H1 (cell line): ENCODE results near the gene LACTB. TPM values are rescaled to one million over a fixed set of nuclear protein-coding genes. Genes with fewer than 3 reads are reported as not detected.

Experiments
- CTCF ChIA-PET: fragments of 300-600 bp; sonication (Branson Sonifier 250); formaldehyde crosslinking; loops from one replicate; lab custom pipeline; 2021; ENCODE audit not compliant: partially characterized antibody; lab: Charles Lee
- POLR2A ChIA-PET: fragments of 300-600 bp; sonication (Branson Sonifier 250); formaldehyde crosslinking; loops from one replicate; lab custom pipeline; 2021; ENCODE audit warnings: inconsistent platforms; ENCODE audit not compliant: partially characterized antibody; lab: Charles Lee
- DNase-seq, 2 experiments: peaks; one replicate each; pipeline versions ENCODE4 v3.0.0 to v3.0.0-alpha.2; 2010 to 2022; ENCODE audit warnings: low spot score in 2 of 2, low read depth in 1 of 2, mixed read lengths in 1 of 2
- FAIRE-seq: peaks from 2 replicates; lab custom pipeline; 2011; peaks lifted over from hg19 to GRCh38; lab: Jason Lieb, UNC
- H2AFZ ChIP-seq: 2 replicates; pipeline ENCODE4 v1.8.1; 2012; ENCODE audit warnings: low read length, inconsistent platforms
- H2AK5ac ChIP-seq: 2 replicates; pipeline ENCODE4 v1.6.1; 2013; ENCODE audit warnings: low read depth, low read length
- H2BK120ac ChIP-seq: replicated peaks from 2 replicates; pipeline ENCODE3; 2013; ENCODE audit warnings: low read depth, low read length, inconsistent platforms
- H2BK12ac ChIP-seq: 2 replicates; pipeline ENCODE4 v1.6.1; 2013; ENCODE audit warnings: low read depth, low read length
- H2BK15ac ChIP-seq: 2 replicates; pipeline ENCODE4 v1.6.1; 2013; ENCODE audit warnings: low read length
- H2BK20ac ChIP-seq: 2 replicates; pipeline ENCODE4 v1.6.1; 2013; ENCODE audit warnings: low read length
- H2BK5ac ChIP-seq: 2 replicates; pipeline ENCODE4 v1.6.1; 2013; ENCODE audit warnings: low read depth, low read length
- H3K14ac ChIP-seq: 2 replicates; pipeline ENCODE4 v1.6.1; 2013; ENCODE audit warnings: inconsistent platforms; ENCODE audit not compliant: insufficient read length
- H3K18ac ChIP-seq: 2 replicates; pipeline ENCODE4 v1.6.1; 2013; ENCODE audit warnings: low read length; ENCODE audit errors: extremely low read depth
- H3K23ac ChIP-seq: 2 replicates; pipeline ENCODE4 v1.6.1; 2013; ENCODE audit warnings: inconsistent platforms; ENCODE audit not compliant: insufficient read length
- H3K23me2 ChIP-seq: 2 replicates; pipeline ENCODE4 v1.6.1; 2013; ENCODE audit warnings: low read depth, low read length
- H3K27ac ChIP-seq: 2 replicates; pipeline ENCODE4 v1.6.1; 2011; ENCODE audit warnings: low read depth, low read length, inconsistent platforms
- H3K27me3 ChIP-seq, 4 experiments: replicated peaks in 1 of 4; 1 replicate in 1 of 4; 2 replicates in 3 of 4; pipeline versions ENCODE4 v1.6.1 to v1.8.1; 2011 to 2013; ENCODE audit warnings: low read length in 3 of 4, mild to moderate bottlenecking in 3 of 4, inconsistent platforms in 2 of 4, mixed read lengths in 2 of 4, moderate library complexity in 1 of 4; ENCODE audit not compliant: control insufficient read depth in 3 of 4, insufficient read depth in 3 of 4; ENCODE audit errors: extremely low read depth in 1 of 4
- H3K36me3 ChIP-seq, 4 experiments: 2 replicates each; pipeline versions ENCODE4 v1.6.1 to v1.8.1; 2011 to 2013; ENCODE audit warnings: mild to moderate bottlenecking in 4 of 4, low read length in 3 of 4, moderate library complexity in 2 of 4, control low read depth in 1 of 4, inconsistent platforms in 1 of 4; ENCODE audit not compliant: insufficient read depth in 4 of 4, control insufficient read depth in 2 of 4
- H3K4ac ChIP-seq: replicated peaks from 2 replicates; pipeline ENCODE3; 2013; ENCODE audit warnings: low read length, low read depth, mixed read lengths, inconsistent platforms; ENCODE audit not compliant: insufficient read length
- H3K4me1 ChIP-seq, 4 experiments: replicated peaks in 1 of 4; 1 replicate in 1 of 4; 2 replicates in 3 of 4; pipeline versions ENCODE4 v1.6.1 to v1.8.1; 2011 to 2013; ENCODE audit warnings: low read length in 3 of 4, inconsistent platforms in 2 of 4, mixed read lengths in 1 of 4; ENCODE audit not compliant: insufficient read depth in 4 of 4, control insufficient read depth in 3 of 4
- H3K4me2 ChIP-seq, 2 experiments: 2 replicates each; pipeline versions ENCODE4 v1.6.1 to v1.8.1; 2011 to 2013; ENCODE audit warnings: low read depth in 2 of 2, low read length in 2 of 2, control low read depth in 1 of 2, inconsistent platforms in 1 of 2, mild to moderate bottlenecking in 1 of 2; ENCODE audit not compliant: insufficient read depth in 1 of 2
- H3K4me3 ChIP-seq, 4 experiments: fragments of 200-600, 300-600 bp in 1 of 4; sonication (generic), shearing (Covaris generic), sonication (Bioruptor Twin) in 1 of 4; 2 replicates each; pipeline versions ENCODE4 v1.5.1 to v1.8.1; 2011 to 2016; ENCODE audit warnings: low read length in 4 of 4, low read depth in 3 of 4, control low read depth in 2 of 4, inconsistent platforms in 2 of 4, mild to moderate bottlenecking in 2 of 4, mixed read lengths in 1 of 4, moderate library complexity in 1 of 4; ENCODE audit not compliant: insufficient read depth in 2 of 4; ENCODE audit errors: extremely low read depth in 1 of 4
- H3K56ac ChIP-seq: replicated peaks from 2 replicates; pipeline ENCODE3; 2013; ENCODE audit warnings: low read depth, mild to moderate bottlenecking, mixed read lengths, low read length, inconsistent platforms; ENCODE audit not compliant: insufficient read length
- H3K79me1 ChIP-seq: 2 replicates; pipeline ENCODE4 v1.6.1; 2013; ENCODE audit warnings: low read depth, low read length, control low read depth
- H3K79me2 ChIP-seq, 2 experiments: 2 replicates each; pipeline versions ENCODE4 v1.6.1 to v1.8.1; 2012 to 2013; ENCODE audit warnings: low read length in 2 of 2, mild to moderate bottlenecking in 2 of 2, inconsistent platforms in 1 of 2; ENCODE audit not compliant: insufficient read depth in 2 of 2, control insufficient read depth in 1 of 2
- H3K9ac ChIP-seq, 4 experiments: replicated peaks in 1 of 4; 1 replicate in 1 of 4; 2 replicates in 3 of 4; pipeline versions ENCODE4 v1.6.1 to v1.8.1; 2011 to 2013; ENCODE audit warnings: low read depth in 3 of 4, low read length in 3 of 4, control low read depth in 2 of 4, mild to moderate bottlenecking in 2 of 4, moderate library complexity in 2 of 4, inconsistent platforms in 1 of 4; ENCODE audit errors: extremely low read depth in 1 of 4
- H3K9me3 ChIP-seq, 2 experiments: 2 replicates each; pipeline versions ENCODE4 v1.6.1 to v1.8.1; 2012 to 2013; ENCODE audit warnings: mild to moderate bottlenecking in 2 of 2, moderate library complexity in 2 of 2, control low read depth in 1 of 2, inconsistent platforms in 1 of 2, low read depth in 1 of 2, low read length in 1 of 2, mixed read lengths in 1 of 2; ENCODE audit not compliant: insufficient read depth in 2 of 2
- H4K20me1 ChIP-seq, 2 experiments: replicated peaks in 1 of 2; 2 replicates each; pipeline versions ENCODE3 to v1.8.1; 2011 to 2013; ENCODE audit warnings: inconsistent platforms in 2 of 2, low read length in 2 of 2, mild to moderate bottlenecking in 1 of 2; ENCODE audit not compliant: insufficient read depth in 2 of 2, control insufficient read depth in 1 of 2
- H4K5ac ChIP-seq: 2 replicates; pipeline ENCODE4 v1.6.1; 2013; ENCODE audit warnings: low read length, low read depth, mixed read lengths, inconsistent platforms; ENCODE audit not compliant: insufficient read length
- H4K8ac ChIP-seq: 2 replicates; pipeline ENCODE4 v1.8.0; 2013; ENCODE audit warnings: mild to moderate bottlenecking, moderate library complexity, low read length, inconsistent platforms; ENCODE audit not compliant: insufficient read depth; ENCODE audit errors: extremely low read depth
- H4K91ac ChIP-seq: replicated peaks from 2 replicates; pipeline ENCODE3; 2013; ENCODE audit warnings: low read length, mixed read lengths, inconsistent platforms; ENCODE audit not compliant: insufficient read length
- BCL11A ChIP-seq, 2 experiments: IDR thresholded peaks; one replicate each; pipeline ENCODE4 v1.6.1; 2011; ENCODE audit warnings: low read depth in 2 of 2, low read length in 2 of 2, mild to moderate bottlenecking in 2 of 2
- CEBPB ChIP-seq: IDR thresholded peaks from 2 replicates; pipeline ENCODE4 v1.6.1; 2012; ENCODE audit warnings: low read depth, low read length
- CREB1 ChIP-seq: IDR thresholded peaks from 2 replicates; pipeline ENCODE4 v1.6.1; 2012; ENCODE audit warnings: inconsistent platforms
- EGR1 ChIP-seq: IDR thresholded peaks from 2 replicates; pipeline ENCODE4 v1.6.1; 2011; ENCODE audit warnings: low read depth, low read length, borderline replicate concordance
- KDM1A ChIP-seq: fragments of 200-600, 300-600 bp; sonication (generic); IDR thresholded peaks from 2 replicates; pipeline ENCODE4 v1.7.1; 2016; ENCODE audit warnings: mild to moderate bottlenecking, low read length, borderline replicate concordance
- KDM5A ChIP-seq: fragments of 200-600 bp; IDR thresholded peaks from 2 replicates; pipeline ENCODE4 v1.7.1; 2012; ENCODE audit warnings: mild to moderate bottlenecking, low read length, inconsistent platforms, mixed read lengths
- POLR2AphosphoS5 ChIP-seq: IDR thresholded peaks from 2 replicates; pipeline ENCODE4 v1.6.1; 2011; ENCODE audit warnings: low read depth, low read length
- TCF12 ChIP-seq: IDR thresholded peaks from 2 replicates; pipeline ENCODE4 v1.6.1; 2011; ENCODE audit warnings: low read depth, mild to moderate bottlenecking, low read length
- WGBS, 2 experiments: shearing (Covaris generic) in 1 of 2; methylation state at CpG; one replicate each; pipeline versions ENCODE4 v1.1.6 to v1.1.7; 2013 to 2015; ENCODE audit warnings: low lambda C conversion rate in 2 of 2, mixed read lengths in 2 of 2, inconsistent platforms in 1 of 2, low coverage in 1 of 2, missing lambda C conversion rate in 1 of 2; ENCODE audit not compliant: insufficient replicate concordance in 2 of 2, insufficient coverage in 1 of 2, insufficient read length in 1 of 2; ENCODE audit errors: extremely low coverage in 1 of 2, missing lambda C conversion rate in 1 of 2; 5-methylcytosine and 5-hydroxymethylcytosine counted together
- polyA plus RNA-seq, 7 experiments: library from polyadenylated mRNA; depleted of rRNA in 3 of 7; stranded (reverse) in 5 of 7; unstranded in 2 of 7; fragments of >200 nt in 5 of 7; fragments of 200-250 nt in 2 of 7; gene quantifications; 1 replicate in 5 of 7; 2 replicates in 1 of 7; 4 replicates in 1 of 7; pipeline versions ENCODE4 v1.2.1 to v1.2.3, GENCODE V29; 2011 to 2013; ENCODE audit warnings: missing spikeins in 2 of 7, mixed read lengths in 2 of 7
- total RNA-seq: library from RNA; stranded (reverse); fragmentation: NEBNext Ultra II Directional; extraction: Animal tissue kit (Norgen Biotek cat#: 25700); gene quantifications from 2 replicates; pipeline ENCODE4 v1.2.1, GENCODE V29; 2021

LACTB gene
- total and polyA plus RNA-seq, 2 of the 8 experiments (the other 6 are each of a cell fraction or from before 2014, with no cell fraction given): 5.8 to 14.9 TPM

GRCh38 chr15:63084806-63085205, 36.9 kb upstream of the LACTB start:
- no peak overlapping the region for H4K91ac ChIP-seq
- H4K5ac ChIP-seq: no peak overlapping the region
- no peak overlapping the region for H3K4ac ChIP-seq
- H3K4me3 ChIP-seq: no peak overlapping the region
- no peaks in the 10 kb centered on the region for H3K23me2 ChIP-seq
- no peaks in the 10 kb centered on the region for H3K79me1 ChIP-seq
- H3K4me1 ChIP-seq: peaks cover 4 to 17% (median 15%) of the 10 kb centered on the region in 4 experiments; a peak in 6 of 7 replicates
- TF ChIP-seq TCF12 (no peak), CEBPB (no peak), POLR2AphosphoS5 (no peak), KDM1A (no peak), BCL11A (IDR thresholded peaks at IDR 0.05; ENCODE audit: low read depth in 2 of 2, low read length in 2 of 2) (no peak), CREB1 (no peak), EGR1 (no peak), KDM5A (no peak)
- no peak overlapping the region for H3K18ac ChIP-seq
- H2AFZ ChIP-seq: no peak overlapping the region
- WGBS, 2 experiments: 93% methylated on average over 1 of the region's 1 CpG; no CpG with 5 or more reads in 1 of the 2 experiments
- DNase-seq (no peak), FAIRE-seq (no peak)
- H3K27ac ChIP-seq: no peak overlapping the region
- no peak overlapping the region for H4K8ac ChIP-seq
- H3K23ac ChIP-seq: no peak overlapping the region
- H3K4me2 ChIP-seq: no peak overlapping the region
- no peaks in the 10 kb centered on the region for H3K79me2 ChIP-seq
- H3K14ac ChIP-seq: no peak overlapping the region
- no peak overlapping the region for H3K56ac ChIP-seq
- no peak overlapping the region for H2BK12ac ChIP-seq
- no peaks in the 10 kb centered on the region for H3K9me3 ChIP-seq
- no peak overlapping the region for H3K9ac ChIP-seq
- no peak overlapping the region for H2BK20ac ChIP-seq
- H2BK120ac ChIP-seq: no peak overlapping the region
- no peaks in the 10 kb centered on the region for H4K20me1 ChIP-seq
- H2AK5ac ChIP-seq: no peak overlapping the region
- CTCF ChIA-PET: interaction anchor here (1.0 kb wide), 1 partner anchor 11 kb away, joined by 3 read pairs; no protein-coding TSS in a partner anchor
- H2BK5ac ChIP-seq: no peak overlapping the region
- POLR2A ChIA-PET: interaction anchor here (15.7 to 18.5 kb wide), 2 partner anchors 15 to 40 kb away, joined by 179 to 325 read pairs; partner anchors contain the start of gene TPM1
- no peaks in the 10 kb centered on the region for H3K27me3 ChIP-seq
- no peaks in the 10 kb centered on the region for H3K36me3 ChIP-seq
- no peak overlapping the region for H2BK15ac ChIP-seq
